ENCODE results near the gene ABCD4. TPM values are rescaled to one million over a fixed set of nuclear protein-coding genes. Genes with fewer than 3 reads are reported as not detected.

Gene ABCD4
- total RNA-seq, 1 donor from 2014 or later, result 61.1 TPM

GRCh38 chr14:74240794-74241651 is 61.7 kb downstream of the ABCD4 start:
- Histone ChIP-seq H3K36me3 (ENCODE audit: control insufficient read depth, insufficient read depth, low read length) (no peaks in the 10 kb centered on the region), H3K4me3 (ENCODE audit: low read depth, low read length) (no peak overlapping the region), H3K27me3 (ENCODE audit: control insufficient read depth, insufficient read depth, low read length) (peaks cover 86% of the 10 kb centered on the region)
- no peak for TF ChIP-seq CTCF (IDR thresholded peaks at IDR 0.05; ENCODE audit: insufficient read depth, low read length, poor library complexity, severe bottlenecking)
- no peak for DNase-seq (ENCODE audit: low read depth)

GRCh38 chr14:74239848-74240793 is 62.6 kb downstream of the ABCD4 start:
- no peak for DNase-seq (ENCODE audit: low read depth)
- TF ChIP-seq CTCF (IDR thresholded peaks at IDR 0.05; ENCODE audit: insufficient read depth, low read length, poor library complexity, severe bottlenecking), result no peak
- H3K4me3 ChIP-seq (ENCODE audit: low read depth, low read length), result no peak overlapping the region
- no peaks in the 10 kb centered on the region for H3K36me3 ChIP-seq (ENCODE audit: control insufficient read depth, insufficient read depth, low read length)
- peaks cover 79% of the 10 kb centered on the region for H3K27me3 ChIP-seq (ENCODE audit: control insufficient read depth, insufficient read depth, low read length)

- no peak for TF ChIP-seq CTCF (IDR thresholded peaks at IDR 0.05; ENCODE audit: insufficient read depth, low read length, poor library complexity, severe bottlenecking)
- DNase-seq (ENCODE audit: low read depth), result no peak
- Histone ChIP-seq H3K4me3 (ENCODE audit: low read depth, low read length) (no peak within 1 kb of the TSS), H3K36me3 (ENCODE audit: control insufficient read depth, insufficient read depth, low read length) (no peaks in the 10 kb centered on the region), H3K27me3 (ENCODE audit: control insufficient read depth, insufficient read depth, low read length) (peaks cover 74% of the 10 kb centered on the region)
These were observed 63.5 kb downstream of the ABCD4 start, which contains the start of gene VSX2 for GRCh38 chr14:74238974-74239847. Gene VSX2, plus strand, starts transcription at chr14:74239449. Its CDS starts 113 bp downstream, at chr14:74239562.

GRCh38 chr14:74237441-74237840 is 65.3 kb downstream of the ABCD4 start:
- no peak for DNase-seq (ENCODE audit: low read depth)
- Histone ChIP-seq H3K27me3 (ENCODE audit: control insufficient read depth, insufficient read depth, low read length) (peaks cover 60% of the 10 kb centered on the region), H3K4me3 (ENCODE audit: low read depth, low read length) (no peak overlapping the region), H3K36me3 (ENCODE audit: control insufficient read depth, insufficient read depth, low read length) (no peaks in the 10 kb centered on the region)
- TF ChIP-seq CTCF (IDR thresholded peaks at IDR 0.05; ENCODE audit: insufficient read depth, low read length, poor library complexity, severe bottlenecking), result no peak

Other genes starting within 250 kb of the ABCD4 start
- gene ALDH6A1, start 218.5 kb downstream of the ABCD4 start, total RNA-seq, result 11.1 and 12.5 TPM in 2 replicates
- 7.8 and 8.3 TPM in 2 replicates for gene LIN52, start 218.0 kb downstream of the ABCD4 start, total RNA-seq
- gene VSX2, start 63.5 kb downstream of the ABCD4 start, total RNA-seq, result not detected in 2 replicates
- not detected in 2 replicates for gene VRTN, start 45.5 kb upstream of the ABCD4 start, total RNA-seq
- not detected in 2 replicates for gene SYNDIG1L, start 123.3 kb upstream of the ABCD4 start, total RNA-seq
- gene NPC2, start 190.4 kb upstream of the ABCD4 start, total RNA-seq, result 349 and 415 TPM in 2 replicates
- gene ISCA2, start 190.8 kb upstream of the ABCD4 start, total RNA-seq, result 12.1 and 16.7 TPM in 2 replicates

Measured in kidney epithelial cell (primary cell).